Transverse colon (tissue), 4 donors: Measurements from ENCODE around the gene CEPT1. TPM values are rescaled to one million over a fixed set of nuclear protein-coding genes. Genes with fewer than 3 reads are reported as not detected.
A peak's percentile ranks its signal among the peaks of the same experiment; 100 is the strongest.
"Not testable (repeated sequence)": the region's sequence is repeated elsewhere in the genome, so short reads cannot be mapped to it uniquely, and the experiment has no call there.

ENCODE experiments used
- DNase-seq: peaks from one replicate; pipeline ENCODE4 v3.0.0-alpha.2; 2019
- H3K27ac ChIP-seq, 4 donors: fragments of 200-600 bp; sonication (generic); 2 replicates each; pipeline ENCODE4 v1.5.1; 2016 to 2018; ENCODE audit warnings: inconsistent platforms in 4 of 4
- H3K27me3 ChIP-seq: fragments of 200-600 bp; sonication (generic); 2 replicates; pipeline ENCODE4 v1.5.1; 2017; ENCODE audit warnings: inconsistent platforms
- H3K36me3 ChIP-seq, 4 donors: fragments of 200-600 bp; sonication (generic); 2 replicates each; pipeline ENCODE4 v1.5.1; 2017 to 2019; ENCODE audit warnings: inconsistent platforms in 4 of 4
- H3K4me1 ChIP-seq, 4 donors: fragments of 200-600 bp; sonication (generic); 2 replicates each; pipeline ENCODE4 v1.5.1; 2017 to 2020; ENCODE audit warnings: inconsistent platforms in 4 of 4
- H3K4me3 ChIP-seq, 4 donors: fragments of 200-600 bp; sonication (generic); 1 replicate in 1 of 4; 2 replicates in 3 of 4; pipeline versions ENCODE4 v1.5.1 to v1.6.1; 2017 to 2019; ENCODE audit warnings: inconsistent platforms in 4 of 4
- H3K9me3 ChIP-seq, 2 donors: fragments of 200-600 bp; sonication (generic); 2 replicates each; pipeline ENCODE4 v1.5.1; 2017 to 2019; ENCODE audit warnings: inconsistent platforms in 2 of 2
- EP300 ChIP-seq: sonication (generic); formaldehyde crosslinking; IDR thresholded peaks from one replicate; pipeline ENCODE4 v1.6.1; 2017; ENCODE audit warnings: antibody characterized with exemption, low read depth
- POLR2A ChIP-seq: fragments of 450-650 bp; IDR thresholded peaks from one replicate; pipeline ENCODE4 v1.6.1; 2016; ENCODE audit warnings: antibody characterized with exemption, mild to moderate bottlenecking, moderate library complexity
- POLR2AphosphoS5 ChIP-seq, 3 donors: sonication (generic); formaldehyde crosslinking; IDR thresholded peaks; one replicate each; pipeline ENCODE4 v1.6.1; 2016; ENCODE audit warnings: antibody characterized with exemption in 3 of 3
- WGBS, 2 donors: methylation state at CpG; one replicate each; pipeline ENCODE4 v1.1.5; 2018; ENCODE audit warnings: low coverage in 1 of 2; 5-methylcytosine and 5-hydroxymethylcytosine counted together
- in situ Hi-C, 4 donors: fragments of 200-750 bp; cut with MboI; loops; one replicate each; pipeline versions ENCODE4 v1.15.0 to v1.15.1; 2017; ENCODE audit warnings: low sequenced_read_pairs in 3 of 4, low pct_ligation_motif_present in 1 of 4, low pct_unique_long_range_greater_than_20kb in 1 of 4
- intact Hi-C: fragments of 100-400 bp; cut with DNase I; formaldehyde crosslinking; loops from one replicate; pipeline ENCODE4 v1.15.1; 2023; ENCODE audit warnings: low total_unique reads
- total RNA-seq, 4 donors: library from RNA; depleted of rRNA; stranded (reverse); fragments of >200 nt; gene quantifications; one replicate each; pipeline ENCODE4 v1.1.0, GENCODE V29; 2016
- TF ChIP-seq, protein P1 (sequence below), 5 experiments: fragments of 200-600 bp in 3 of 5; fragments of 450-650 bp in 2 of 5; sonication (generic) in 3 of 5; IDR thresholded peaks; 1 replicate in 2 of 5; 2 replicates in 3 of 5; pipeline ENCODE4 v1.5.1; 2016 to 2017; ENCODE audit warnings: antibody characterized with exemption in 5 of 5, inconsistent platforms in 3 of 5, mild to moderate bottlenecking in 2 of 5, moderate library complexity in 1 of 5

CEPT1 gene
- total RNA-seq, result 10 to 100 TPM; 11.2 to 55.6 (median 26.9) TPM

- intact Hi-C loops, result no loop called here
- in situ Hi-C loops, result no loop called here
- peak within 1 kb of the TSS; percentile 83 to 92 (median 89) for H3K4me3 ChIP-seq
These were observed at the start of gene CEPT1, which contains the start of gene DRAM2 for GRCh38 chr1:111139956-111140679. Gene CEPT1, plus strand, starts transcription at chr1:111140223. Its CDS starts 7,492 bp downstream, at chr1:111147715. Gene DRAM2, minus strand, starts transcription at chr1:111140093. Its CDS starts 8,539 bp downstream, at chr1:111131554.

GRCh38 chr1:111095421-111095820 lies 44.6 kb upstream of the CEPT1 start:
- H3K9me3 ChIP-seq, H3K36me3 ChIP-seq, DNase-seq, H3K27me3 ChIP-seq, in situ Hi-C loops, H3K4me3 ChIP-seq, H3K27ac ChIP-seq, intact Hi-C loops, H3K4me1 ChIP-seq: not testable (repeated sequence)
- WGBS, 2 donors, result 91 to 100% methylated on average over 2 to 3 of the region's 3 CpGs

More at GRCh38 chr1:111139956-111140679, at the start of gene CEPT1, which contains the start of gene DRAM2:
- TF ChIP-seq POLR2AphosphoS5 (IDR thresholded peaks at IDR 0.05) (peak in 2 of 3 donors; percentile 79 to 80), POLR2A (peak; percentile 79), EP300 (no peak)
- TF ChIP-seq, protein P1, sequence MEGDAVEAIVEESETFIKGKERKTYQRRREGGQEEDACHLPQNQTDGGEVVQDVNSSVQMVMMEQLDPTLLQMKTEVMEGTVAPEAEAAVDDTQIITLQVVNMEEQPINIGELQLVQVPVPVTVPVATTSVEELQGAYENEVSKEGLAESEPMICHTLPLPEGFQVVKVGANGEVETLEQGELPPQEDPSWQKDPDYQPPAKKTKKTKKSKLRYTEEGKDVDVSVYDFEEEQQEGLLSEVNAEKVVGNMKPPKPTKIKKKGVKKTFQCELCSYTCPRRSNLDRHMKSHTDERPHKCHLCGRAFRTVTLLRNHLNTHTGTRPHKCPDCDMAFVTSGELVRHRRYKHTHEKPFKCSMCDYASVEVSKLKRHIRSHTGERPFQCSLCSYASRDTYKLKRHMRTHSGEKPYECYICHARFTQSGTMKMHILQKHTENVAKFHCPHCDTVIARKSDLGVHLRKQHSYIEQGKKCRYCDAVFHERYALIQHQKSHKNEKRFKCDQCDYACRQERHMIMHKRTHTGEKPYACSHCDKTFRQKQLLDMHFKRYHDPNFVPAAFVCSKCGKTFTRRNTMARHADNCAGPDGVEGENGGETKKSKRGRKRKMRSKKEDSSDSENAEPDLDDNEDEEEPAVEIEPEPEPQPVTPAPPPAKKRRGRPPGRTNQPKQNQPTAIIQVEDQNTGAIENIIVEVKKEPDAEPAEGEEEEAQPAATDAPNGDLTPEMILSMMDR (IDR thresholded peaks at IDR 0.05), result no peak
- Histone ChIP-seq H3K27ac (peak within 1 kb of the TSS; percentile 96 to 97 (median 97)), H3K9me3 (no peaks in the 10 kb centered on the region), H3K27me3 (no peaks in the 10 kb centered on the region), H3K36me3 (peaks cover 0 to 6% (median under 1%) of the 10 kb centered on the region in 4 donors), H3K4me1 (peaks cover 6 to 30% (median 27%) of the 10 kb centered on the region in 4 donors)
- WGBS, 2 donors, result 1% methylated on average over 53 of the region's 68 CpGs; no CpG with 5 or more reads in 1 of the 2 donors
- DNase-seq, result peak; percentile 96

DNA sequence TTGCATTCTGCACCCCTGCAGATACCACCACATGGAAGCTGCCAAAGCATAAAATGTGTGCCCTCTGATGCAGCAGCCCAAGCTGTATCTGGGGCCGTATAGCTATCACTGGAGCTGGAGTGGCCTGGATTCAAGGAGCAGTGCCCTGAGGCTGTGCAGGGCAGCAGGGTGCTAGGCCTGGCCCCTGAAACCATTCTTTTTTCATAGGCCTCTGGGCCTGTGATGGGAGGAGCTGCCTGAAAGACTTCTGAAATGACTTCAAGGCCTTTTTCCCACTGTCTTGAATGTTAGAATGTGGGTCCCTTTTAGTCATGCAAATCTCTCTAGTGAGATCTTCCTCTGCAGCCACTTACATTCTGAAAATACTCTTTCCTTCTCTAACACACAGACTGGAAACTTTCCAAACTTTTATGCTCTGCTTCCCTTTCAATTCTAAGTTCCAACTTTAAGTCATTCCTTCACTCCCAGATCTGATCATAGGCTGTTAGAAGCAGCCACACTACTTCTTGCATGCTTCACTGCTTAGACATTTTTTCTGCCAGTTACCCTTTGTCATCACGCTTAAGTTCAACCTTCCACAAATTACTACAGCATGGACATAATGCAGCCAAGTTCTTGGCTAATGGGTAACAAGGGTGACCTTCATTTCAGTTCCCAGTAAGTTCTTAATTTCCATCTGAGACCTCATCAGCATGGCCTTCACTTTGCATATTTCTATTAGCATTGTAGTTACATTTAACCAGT lies 42.5 kb upstream of the CEPT1 start:
- TF ChIP-seq POLR2AphosphoS5 (IDR thresholded peaks at IDR 0.05) (no peak), POLR2A (no peak)
- H3K9me3 ChIP-seq, result no peaks in the 10 kb centered on the region
- no peaks in the 10 kb centered on the region for H3K36me3 ChIP-seq
- WGBS, 2 donors, result 71 to 80% methylated on average over 1 to 2 of the region's 2 CpGs
- no peak overlapping the region for H3K27ac ChIP-seq
- no peak overlapping the region for H3K4me3 ChIP-seq
- no peaks in the 10 kb centered on the region for H3K4me1 ChIP-seq
- intact Hi-C loops, result no loop called here
- no peak for DNase-seq
- H3K27me3 ChIP-seq, result no peaks in the 10 kb centered on the region
- in situ Hi-C loops, result no loop called here

DNA sequence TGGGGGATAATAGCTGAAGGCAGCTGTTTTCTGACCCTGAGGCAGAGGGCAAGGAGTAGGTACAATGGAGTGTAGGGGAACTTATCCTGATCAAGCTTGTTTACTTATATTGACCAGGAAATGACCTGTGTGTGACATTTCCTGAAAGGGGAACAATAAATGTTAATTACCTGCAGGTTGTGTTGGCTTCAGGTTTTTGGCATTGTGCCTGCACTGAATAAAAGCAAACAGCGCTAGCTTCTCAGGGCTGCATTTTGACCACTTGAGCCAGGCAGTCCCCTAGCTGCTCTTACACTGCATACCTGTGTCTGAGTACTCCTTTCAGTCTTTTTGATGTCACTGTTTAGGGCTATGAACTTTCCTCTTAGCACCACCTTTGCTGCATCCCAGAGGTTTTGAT lies 40.7 kb upstream of the CEPT1 start:
- WGBS, 2 donors, result 40 to 80% methylated on average over 1 of the region's 1 CpG
- TF ChIP-seq POLR2A, result no peak
- TF ChIP-seq POLR2AphosphoS5 (IDR thresholded peaks at IDR 0.05), result no peak
- no peak for TF ChIP-seq EP300
- TF ChIP-seq, protein P1 (IDR thresholded peaks at IDR 0.05), result no peak
- no peaks in the 10 kb centered on the region for H3K9me3 ChIP-seq
- H3K36me3 ChIP-seq, result no peaks in the 10 kb centered on the region
- H3K27ac ChIP-seq, result peak overlapping the region in 1 of 4 donors; percentile 11
- in situ Hi-C loops (no loop called here), intact Hi-C loops (no loop called here)
- peak; percentile 38 for DNase-seq
- no peak overlapping the region for H3K4me3 ChIP-seq
- H3K4me1 ChIP-seq, result no peaks in the 10 kb centered on the region
- H3K27me3 ChIP-seq, result no peaks in the 10 kb centered on the region
